Anterior cingulate cortex (tissue), 58 donors: ENCODE results near the gene RYR3.

Source experiments
- DNase-seq, 58 donors: peaks; one replicate each; lab custom pipeline; 2025; lab: John Stamatoyannopoulos, UW

Gene RYR3

GRCh38 chr15:33310481-33311311, at the start of gene RYR3:
Gene RYR3, plus strand, starts transcription at chr15:33310967. Its CDS starts 79 bp downstream, at chr15:33311046.
- peak in 45 of 58 donors; percentile 23 to 84 (median 53) for DNase-seq

DNA sequence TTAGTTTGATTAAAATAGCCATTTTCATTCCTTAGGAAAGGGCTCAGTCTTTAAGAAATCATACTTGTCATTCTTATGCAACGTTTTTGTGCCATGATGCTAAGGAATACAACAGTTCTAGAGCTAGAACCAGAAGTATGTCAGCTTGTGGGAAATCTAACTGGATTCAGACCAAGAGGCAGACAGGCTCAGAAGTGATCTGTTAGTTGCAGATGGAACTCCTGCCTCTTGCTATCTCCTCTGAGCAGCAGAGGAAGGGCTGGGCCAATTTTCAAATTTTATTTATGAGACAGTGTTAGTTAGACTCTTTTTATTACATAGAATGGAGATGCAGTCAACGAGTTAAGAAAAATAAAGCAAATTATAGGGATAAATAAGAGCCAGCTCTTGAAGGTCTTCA, 48.5 kb upstream of the RYR3 start:
- peak in 3 of 58 donors; percentile 0 to 35 (median 18) for DNase-seq

GRCh38 chr15:33277689-33278088, 33.1 kb upstream of the RYR3 start:
- no peak for DNase-seq

- no peak for DNase-seq
These were observed 31.8 kb upstream of the RYR3 start for GRCh38 chr15:33278816-33279612.

GRCh38 chr15:33279613-33280205, 31.1 kb upstream of the RYR3 start:
- DNase-seq, result no peak

GRCh38 chr15:33282226-33283020, 28.3 kb upstream of the RYR3 start:
- no peak for DNase-seq

- DNase-seq, result peak in 1 of 58 donors; percentile 55
These were observed 27.2 kb upstream of the RYR3 start for GRCh38 chr15:33283576-33283975.

GRCh38 chr15:33284336-33284735, 26.4 kb upstream of the RYR3 start:
- DNase-seq, result no peak

DNA sequence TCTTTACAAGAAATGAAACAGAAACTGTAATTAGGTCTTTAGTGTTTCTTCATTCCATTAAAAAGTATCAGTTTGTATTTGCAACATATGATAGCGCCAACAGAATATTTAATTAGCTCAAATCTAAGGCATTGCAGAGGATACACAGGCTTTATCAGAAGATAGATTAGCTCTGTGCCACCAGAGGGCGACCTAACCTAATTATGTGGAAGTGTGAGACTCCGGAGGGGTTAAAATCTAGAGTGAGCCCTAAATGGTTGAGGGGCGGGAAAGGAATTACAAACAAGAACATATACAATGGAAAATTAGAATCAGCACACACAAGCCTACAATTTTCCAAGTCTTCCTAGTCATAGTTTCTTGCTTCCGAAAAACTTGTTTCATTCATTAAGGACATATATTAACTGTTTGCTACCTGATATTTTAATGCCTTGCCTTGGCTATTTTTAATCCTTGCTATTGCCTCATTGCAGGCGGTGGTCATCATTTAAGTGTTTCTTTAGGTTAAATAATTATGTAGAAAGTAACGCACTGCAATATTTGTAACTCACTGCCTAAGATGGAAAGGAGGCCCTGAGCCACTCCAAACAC, 18.0 kb upstream of the RYR3 start:
- DNase-seq, result peak in 28 of 58 donors; percentile 5 to 71 (median 42)

DNA sequence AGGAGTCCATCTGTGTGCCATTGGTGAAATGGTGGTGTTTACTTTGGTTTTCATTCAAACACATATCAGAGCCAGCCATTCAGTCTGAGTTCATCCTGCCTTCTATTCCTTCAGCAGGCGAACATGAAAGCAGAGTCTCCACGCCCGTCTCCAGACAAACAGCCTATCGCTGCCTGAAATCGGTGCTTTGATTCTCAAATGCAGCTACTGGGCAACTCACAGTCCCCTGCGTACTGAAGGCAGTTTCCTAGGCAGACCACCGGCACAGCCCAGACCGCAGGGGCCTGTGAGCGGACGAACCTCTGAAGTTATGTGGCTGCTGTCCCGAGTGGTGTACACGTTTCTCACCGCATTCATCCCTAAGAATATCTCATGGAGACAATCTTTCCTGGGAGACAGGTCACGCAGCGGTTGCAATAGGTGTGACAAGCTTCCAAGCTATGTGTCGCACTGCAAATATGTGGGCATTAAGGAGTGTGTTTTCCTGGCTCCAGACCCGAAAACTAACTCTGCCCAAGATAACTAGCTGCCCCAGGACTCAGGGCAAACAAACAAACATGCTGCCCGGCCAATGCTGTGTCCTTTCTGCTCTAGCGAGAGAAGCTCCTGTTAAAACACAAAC, 16.9 kb upstream of the RYR3 start:
- no peak for DNase-seq

GRCh38 chr15:33296050-33296449, 14.7 kb upstream of the RYR3 start:
- DNase-seq, result no peak

DNA sequence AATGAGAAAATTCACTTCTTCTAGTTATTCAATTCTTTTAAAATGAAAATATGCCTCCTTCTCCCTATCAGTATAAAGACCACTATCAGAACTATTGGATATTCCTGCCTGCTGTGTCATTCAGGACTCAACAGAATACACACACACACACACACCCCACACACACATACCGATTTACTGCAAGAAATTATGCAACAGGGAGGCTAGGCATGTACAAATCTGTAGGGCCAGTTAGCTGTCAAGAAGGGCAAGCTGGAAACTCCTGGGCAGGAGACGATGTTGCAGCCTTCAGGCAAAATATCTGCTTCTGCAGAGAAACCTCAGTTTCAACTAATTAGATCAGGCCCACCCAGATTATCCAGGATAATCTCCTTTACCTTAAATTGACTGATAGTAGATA, 13.9 kb upstream of the RYR3 start:
- DNase-seq, result no peak

DNA sequence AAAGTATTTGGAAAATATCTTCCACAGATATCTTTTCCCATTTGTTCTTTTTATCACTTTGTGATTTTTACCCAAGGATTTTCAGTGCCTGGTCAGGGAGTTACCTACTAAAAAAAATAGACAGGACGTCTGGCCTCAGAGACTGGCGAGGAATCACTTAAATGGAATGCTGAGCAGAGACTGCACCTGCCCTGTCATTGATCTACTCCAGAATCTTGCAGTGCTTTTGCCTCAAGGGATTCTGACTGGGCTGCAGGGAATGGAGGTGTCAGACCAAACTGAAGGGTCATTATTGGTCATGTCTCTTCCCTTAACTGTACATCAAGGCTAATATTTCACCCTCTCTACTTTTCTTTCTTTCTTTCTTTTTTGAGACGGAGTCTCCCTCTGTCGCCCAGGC, 12.1 kb upstream of the RYR3 start:
- DNase-seq, result no peak

DNA sequence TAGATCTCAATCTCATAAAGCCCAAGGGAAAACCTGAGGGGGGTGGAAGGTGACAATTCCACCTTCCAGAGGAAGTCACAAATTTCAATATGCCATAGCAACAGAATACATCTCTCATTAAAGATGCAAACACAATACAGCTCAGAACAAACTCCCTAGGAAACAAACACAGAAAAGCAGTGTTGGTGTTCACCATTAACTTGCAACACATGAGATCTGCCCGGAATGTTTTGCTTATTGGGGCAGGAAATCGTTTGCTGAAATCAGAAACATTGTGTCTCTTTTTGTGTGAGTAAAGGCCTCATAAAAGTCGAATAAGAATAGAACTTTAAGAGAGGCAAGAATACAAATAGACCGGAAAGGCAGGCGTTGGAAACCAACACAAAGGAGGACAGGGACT, 5.8 kb upstream of the RYR3 start:
- peak in 7 of 58 donors; percentile 7 to 56 (median 26) for DNase-seq

DNA sequence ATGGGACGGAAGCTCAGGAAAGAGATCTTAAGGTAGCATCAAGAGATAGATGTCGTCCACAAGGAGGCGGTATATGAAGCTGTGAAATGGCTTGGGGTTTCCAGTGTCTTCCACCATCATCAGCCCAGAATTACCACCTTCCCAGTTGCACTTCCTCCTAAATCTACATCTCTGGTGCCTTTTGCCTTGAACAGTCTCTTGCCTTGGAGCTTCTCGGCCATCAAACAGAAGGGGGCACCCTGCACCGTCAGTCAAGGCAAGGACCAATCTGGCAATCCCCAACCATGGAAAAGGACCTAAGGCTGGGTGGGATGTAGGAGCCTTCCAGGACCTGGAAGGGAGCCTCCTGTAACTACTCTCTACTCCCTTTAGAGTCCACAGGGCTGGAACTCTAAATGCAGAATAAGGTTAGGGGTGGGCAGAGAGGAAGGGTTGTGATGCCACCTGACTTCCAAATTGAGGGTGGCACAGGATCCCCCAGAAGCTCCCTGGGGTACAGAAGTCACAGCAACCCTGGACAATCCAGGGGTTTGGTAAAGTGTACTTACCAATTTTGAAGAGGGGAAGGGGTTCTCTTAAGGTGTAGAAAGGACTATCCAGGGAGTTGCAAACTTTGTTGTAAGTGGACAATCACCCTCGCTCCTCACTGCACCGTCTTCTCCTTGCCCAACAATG, 1.0 kb upstream of the RYR3 start:
- DNase-seq, result peak in 34 of 58 donors; percentile 10 to 73 (median 34)

DNA sequence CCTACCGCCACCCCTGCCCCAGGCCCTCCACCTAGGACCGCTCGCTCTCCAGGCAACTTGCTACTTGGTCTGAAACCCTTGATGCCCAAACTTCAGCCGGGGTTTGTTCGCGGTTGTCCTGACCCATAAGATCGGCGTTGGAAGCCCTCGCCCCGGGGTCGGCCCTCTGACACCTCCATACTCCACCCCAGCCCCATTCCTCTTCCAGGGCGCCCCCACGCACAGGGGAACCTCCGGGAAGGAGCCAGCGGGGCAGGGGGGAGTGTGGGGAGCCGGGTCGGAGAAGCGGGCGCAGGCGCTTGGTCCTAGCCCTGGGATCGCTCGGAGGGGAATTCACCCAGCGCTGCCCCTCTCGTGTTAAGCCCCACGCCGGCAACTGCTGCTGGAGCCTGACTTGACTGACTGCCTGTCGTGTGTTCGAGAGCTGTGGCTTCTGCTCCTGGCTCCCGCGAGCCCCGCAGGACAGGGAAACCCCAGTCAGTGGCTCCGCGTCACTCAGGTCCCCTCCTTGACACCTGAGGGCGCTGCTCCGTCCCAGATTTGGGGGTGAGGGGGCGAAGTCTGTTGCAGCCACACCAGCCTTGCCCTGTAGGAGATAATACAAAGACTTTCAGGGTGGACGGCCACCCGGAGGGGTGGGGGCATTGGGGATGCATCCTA, 675 bp downstream of the RYR3 start:
- peak in 19 of 58 donors; percentile 5 to 48 (median 26) for DNase-seq

DNA sequence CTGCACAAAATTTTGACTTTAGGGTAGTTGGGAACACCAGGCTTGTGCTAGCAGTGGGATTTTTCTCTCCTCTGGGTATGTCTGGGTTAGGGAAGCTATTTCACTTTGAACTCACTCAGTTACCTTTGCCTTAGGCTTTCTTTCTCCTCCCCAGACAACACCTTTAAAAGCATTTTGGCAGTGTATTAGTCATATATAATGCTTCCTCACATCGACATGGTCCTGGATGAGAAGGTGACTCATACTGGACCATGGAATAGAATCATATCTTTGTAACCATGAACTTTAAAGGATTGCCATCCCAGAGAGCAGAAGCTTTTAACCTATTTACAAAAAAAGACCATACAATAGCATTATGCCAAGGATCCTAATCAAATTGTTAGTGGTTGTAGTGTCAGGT, 2.7 kb downstream of the RYR3 start:
- DNase-seq, result no peak

DNA sequence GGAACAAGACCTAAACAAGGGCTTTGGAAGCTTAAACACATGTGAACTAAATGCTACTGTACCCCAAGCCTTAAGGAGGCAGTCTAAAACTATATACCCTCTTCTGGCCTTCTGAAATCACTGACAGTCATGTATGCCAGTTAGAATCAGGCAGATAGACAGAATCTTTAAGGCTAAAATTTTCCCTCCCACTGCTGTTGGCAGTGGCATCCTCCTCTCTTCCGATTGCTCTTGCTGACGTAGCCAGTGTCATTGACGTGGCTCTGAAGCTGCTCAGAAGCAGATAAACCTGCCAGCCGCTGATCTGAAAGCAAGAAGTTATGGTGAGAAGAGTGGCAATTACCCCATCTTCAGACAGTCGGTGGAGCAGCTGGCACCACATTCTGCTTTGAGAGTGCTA, 3.3 kb downstream of the RYR3 start:
- DNase-seq, result peak in 15 of 58 donors; percentile 8 to 39 (median 22)
